ENCODE data around the gene ZP3. TPM values are rescaled to one million over a fixed set of nuclear protein-coding genes. Genes with fewer than 3 reads are reported as not detected.
"Not testable (repeated sequence)": the region's sequence is repeated elsewhere in the genome, so short reads cannot be mapped to it uniquely, and the experiment has no call there.

The ZP3 gene
- total and polyA plus RNA-seq, 4 experiments from 2014 or later = 1.9 to 6.1 (median 3.5) TPM

- DNase-seq; H3K27ac Mint-ChIP-seq; H3K27ac ChIP-seq (ENCODE audit: low read depth, low read length); H3K9me3 ChIP-seq (ENCODE audit: control insufficient read depth in 1 of 2, low read length in 2 of 2); H3K27me3 Mint-ChIP-seq; H3K4me3 ChIP-seq (ENCODE audit: low read length in 2 of 2); H3K36me3 Mint-ChIP-seq; H3K4me3 Mint-ChIP-seq; H3K36me3 ChIP-seq (ENCODE audit: insufficient read depth, low read length); POLR2A ChIA-PET (ENCODE audit: partially characterized antibody); H3K27me3 ChIP-seq (ENCODE audit: insufficient read depth, low read length); H3K9me3 Mint-ChIP-seq; H3K4me1 ChIP-seq (ENCODE audit: insufficient read depth, low read length); intact Hi-C loops (cut with micrococcal nuclease); CTCF ChIA-PET (ENCODE audit: partially characterized antibody); H3K4me1 Mint-ChIP-seq: not testable (repeated sequence)
Measured at GRCh38 chr7:76476280-76476679, 51.5 kb downstream of the ZP3 start.

DNA sequence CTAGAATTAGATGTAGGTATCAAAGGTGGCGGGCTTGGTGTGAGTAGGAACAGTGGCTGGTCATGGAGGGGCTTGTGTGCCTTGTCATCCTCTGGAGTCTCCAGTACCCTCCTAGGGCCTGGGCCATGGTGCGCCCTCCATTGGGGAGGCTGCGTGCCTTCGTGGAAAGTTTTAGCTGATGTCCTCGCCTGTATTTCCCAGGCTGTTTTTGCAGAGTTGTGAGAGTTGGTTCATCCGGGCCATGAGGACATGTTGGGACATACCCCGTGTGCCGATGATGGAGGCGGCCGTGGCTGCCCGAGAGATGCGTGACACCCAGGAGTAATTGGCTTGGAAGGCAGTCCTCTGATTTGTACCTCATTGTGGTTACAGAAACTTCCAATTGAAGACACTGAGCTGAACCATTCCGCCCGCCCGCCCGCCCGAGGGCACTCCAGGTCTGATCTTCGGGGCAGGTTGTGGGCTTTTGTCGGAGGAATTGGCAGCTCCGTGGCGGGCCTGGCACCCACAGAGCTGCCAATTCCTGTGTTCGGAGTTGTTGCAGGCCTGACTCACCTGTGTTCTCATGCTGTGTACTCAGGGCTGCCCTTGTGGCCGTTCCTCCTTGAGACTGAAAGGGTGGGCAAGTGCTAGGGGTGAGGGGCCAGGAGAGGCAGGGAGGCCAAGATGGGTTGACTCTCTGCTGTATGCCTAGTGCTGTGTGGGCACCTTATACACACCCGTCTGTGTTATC lies 52.2 kb downstream of the ZP3 start:
- H3K9me3 Mint-ChIP-seq; intact Hi-C loops (cut with micrococcal nuclease); H3K4me1 Mint-ChIP-seq; H3K4me1 ChIP-seq (ENCODE audit: insufficient read depth, low read length); H3K4me3 Mint-ChIP-seq; H3K27me3 Mint-ChIP-seq; H3K27ac Mint-ChIP-seq; H3K27ac ChIP-seq (ENCODE audit: low read depth, low read length); H3K36me3 ChIP-seq (ENCODE audit: insufficient read depth, low read length); H3K36me3 Mint-ChIP-seq; H3K27me3 ChIP-seq (ENCODE audit: insufficient read depth, low read length); H3K9me3 ChIP-seq (ENCODE audit: control insufficient read depth in 1 of 2, low read length in 2 of 2); CTCF ChIA-PET (ENCODE audit: partially characterized antibody); H3K4me3 ChIP-seq (ENCODE audit: low read length in 2 of 2); DNase-seq; POLR2A ChIA-PET (ENCODE audit: partially characterized antibody): not testable (repeated sequence)

DNA sequence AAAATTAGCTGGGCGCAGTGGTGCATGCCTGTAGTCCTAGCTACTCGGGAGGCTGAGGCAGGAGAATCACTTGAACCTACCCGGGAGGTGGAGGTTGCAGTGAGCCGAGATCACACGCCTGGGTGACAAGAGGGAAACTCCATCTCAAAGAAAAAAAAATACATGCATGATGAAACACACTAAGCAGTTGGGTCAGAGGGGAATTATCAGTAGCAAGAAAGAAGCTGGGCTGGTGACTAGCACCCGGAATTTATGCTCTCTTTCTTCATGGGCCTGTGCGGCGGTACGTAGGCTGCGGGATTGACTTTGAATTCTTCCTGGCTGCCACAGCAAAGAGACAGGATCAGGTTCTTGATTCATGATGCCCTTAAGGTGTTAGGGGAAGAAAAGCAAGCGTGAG lies 54.9 kb downstream of the ZP3 start:
- POLR2A ChIA-PET (ENCODE audit: partially characterized antibody); H3K4me3 Mint-ChIP-seq; H3K27ac ChIP-seq (ENCODE audit: low read depth, low read length); H3K27me3 ChIP-seq (ENCODE audit: insufficient read depth, low read length); H3K36me3 ChIP-seq (ENCODE audit: insufficient read depth, low read length); CTCF ChIA-PET (ENCODE audit: partially characterized antibody); H3K27me3 Mint-ChIP-seq; H3K4me1 ChIP-seq (ENCODE audit: insufficient read depth, low read length); H3K27ac Mint-ChIP-seq; intact Hi-C loops (cut with micrococcal nuclease); DNase-seq; H3K4me3 ChIP-seq (ENCODE audit: low read length in 2 of 2); H3K9me3 Mint-ChIP-seq; H3K9me3 ChIP-seq (ENCODE audit: control insufficient read depth in 1 of 2, low read length in 2 of 2); H3K4me1 Mint-ChIP-seq; H3K36me3 Mint-ChIP-seq: not testable (repeated sequence)

GRCh38 chr7:76480403-76481253 lies 55.9 kb downstream of the ZP3 start:
- H3K36me3 ChIP-seq (ENCODE audit: insufficient read depth, low read length); H3K4me1 Mint-ChIP-seq; H3K27me3 ChIP-seq (ENCODE audit: insufficient read depth, low read length); H3K9me3 ChIP-seq (ENCODE audit: control insufficient read depth in 1 of 2, low read length in 2 of 2); H3K4me3 Mint-ChIP-seq; CTCF ChIA-PET (ENCODE audit: partially characterized antibody); H3K36me3 Mint-ChIP-seq; H3K27ac Mint-ChIP-seq; POLR2A ChIA-PET (ENCODE audit: partially characterized antibody); DNase-seq; H3K27me3 Mint-ChIP-seq; intact Hi-C loops (cut with micrococcal nuclease); H3K27ac ChIP-seq (ENCODE audit: low read depth, low read length); H3K9me3 Mint-ChIP-seq; H3K4me1 ChIP-seq (ENCODE audit: insufficient read depth, low read length); H3K4me3 ChIP-seq (ENCODE audit: low read length in 2 of 2): not testable (repeated sequence)

DNA sequence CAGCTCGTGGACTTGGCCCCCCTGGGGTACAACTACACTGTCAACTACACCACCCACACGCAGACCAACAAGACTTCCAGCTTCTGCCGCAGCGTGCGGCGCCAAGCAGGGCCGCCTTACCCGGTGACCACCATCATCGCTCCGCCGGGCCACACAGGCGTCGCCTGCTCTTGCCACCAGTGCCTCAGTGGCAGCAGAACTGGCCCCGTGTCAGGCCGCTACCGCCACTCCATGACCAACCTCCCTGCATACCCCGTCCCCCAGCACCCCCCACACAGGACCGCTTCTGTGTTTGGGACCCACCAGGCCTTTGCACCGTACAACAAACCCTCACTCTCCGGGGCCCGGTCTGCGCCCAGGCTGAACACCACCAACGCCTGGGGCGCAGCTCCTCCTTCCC lies 57.9 kb downstream of the ZP3 start:
- intact Hi-C loops (cut with micrococcal nuclease); DNase-seq; H3K9me3 ChIP-seq (ENCODE audit: control insufficient read depth in 1 of 2, low read length in 2 of 2); H3K36me3 Mint-ChIP-seq; POLR2A ChIA-PET (ENCODE audit: partially characterized antibody); H3K27ac ChIP-seq (ENCODE audit: low read depth, low read length); H3K27me3 Mint-ChIP-seq; H3K27me3 ChIP-seq (ENCODE audit: insufficient read depth, low read length); H3K4me1 Mint-ChIP-seq; H3K4me3 ChIP-seq (ENCODE audit: low read length in 2 of 2); CTCF ChIA-PET (ENCODE audit: partially characterized antibody); H3K4me1 ChIP-seq (ENCODE audit: insufficient read depth, low read length); H3K36me3 ChIP-seq (ENCODE audit: insufficient read depth, low read length); H3K9me3 Mint-ChIP-seq; H3K4me3 Mint-ChIP-seq: not testable (repeated sequence)
- H3K27ac Mint-ChIP-seq = peak overlapping the region in 1 of 7 donors; percentile 64

- H3K27ac Mint-ChIP-seq; H3K4me1 Mint-ChIP-seq; H3K9me3 ChIP-seq (ENCODE audit: control insufficient read depth in 1 of 2, low read length in 2 of 2); H3K27ac ChIP-seq (ENCODE audit: low read depth, low read length); H3K9me3 Mint-ChIP-seq; CTCF ChIA-PET (ENCODE audit: partially characterized antibody); H3K36me3 ChIP-seq (ENCODE audit: insufficient read depth, low read length); POLR2A ChIA-PET (ENCODE audit: partially characterized antibody); H3K4me3 ChIP-seq (ENCODE audit: low read length in 2 of 2); intact Hi-C loops (cut with micrococcal nuclease); H3K36me3 Mint-ChIP-seq; H3K4me3 Mint-ChIP-seq; H3K27me3 Mint-ChIP-seq; DNase-seq; H3K27me3 ChIP-seq (ENCODE audit: insufficient read depth, low read length); H3K4me1 ChIP-seq (ENCODE audit: insufficient read depth, low read length): not testable (repeated sequence)
Measured at GRCh38 chr7:76483081-76483480, 58.3 kb downstream of the ZP3 start.

GRCh38 chr7:76484456-76484855 lies 59.7 kb downstream of the ZP3 start:
- H3K9me3 ChIP-seq (ENCODE audit: control insufficient read depth in 1 of 2, low read length in 2 of 2); H3K27ac Mint-ChIP-seq; DNase-seq; POLR2A ChIA-PET (ENCODE audit: partially characterized antibody); intact Hi-C loops (cut with micrococcal nuclease); H3K4me1 ChIP-seq (ENCODE audit: insufficient read depth, low read length); H3K27ac ChIP-seq (ENCODE audit: low read depth, low read length); H3K36me3 ChIP-seq (ENCODE audit: insufficient read depth, low read length); H3K4me3 ChIP-seq (ENCODE audit: low read length in 2 of 2); H3K4me1 Mint-ChIP-seq; H3K9me3 Mint-ChIP-seq; H3K27me3 Mint-ChIP-seq; H3K4me3 Mint-ChIP-seq; H3K27me3 ChIP-seq (ENCODE audit: insufficient read depth, low read length); H3K36me3 Mint-ChIP-seq; CTCF ChIA-PET (ENCODE audit: partially characterized antibody): not testable (repeated sequence)

Measured in CD4-positive, alpha-beta memory T cell (primary cell).